Measurements from ENCODE around the gene ITIH1.

ITIH1 gene

GRCh38 chr3:52779837-52780585 lies 2.6 kb downstream of the ITIH1 start:
- in situ Hi-C loops (cut with HindIII; ENCODE audit: low sequenced_read_pairs): no loop called here
- H3K4me3 ChIP-seq (ENCODE audit: low read depth, low read length): no peak overlapping the region
- no peak for DNase-seq (ENCODE audit: low read depth, low spot score)
- TF ChIP-seq CTCF (IDR thresholded peaks at IDR 0.05; ENCODE audit: low read depth, low read length): no peak

GRCh38 chr3:52781741-52782140 lies 4.3 kb downstream of the ITIH1 start:
- in situ Hi-C loops (cut with HindIII; ENCODE audit: low sequenced_read_pairs): no loop called here

GRCh38 chr3:52782412-52783210 lies 5.2 kb downstream of the ITIH1 start:
- no peak for DNase-seq (ENCODE audit: low read depth, low spot score)

More at GRCh38 chr3:52781741-52782140, 4.3 kb downstream of the ITIH1 start:
- H3K4me3 ChIP-seq (ENCODE audit: low read depth, low read length): no peak overlapping the region
- TF ChIP-seq CTCF (IDR thresholded peaks at IDR 0.05; ENCODE audit: low read depth, low read length): no peak
- DNase-seq (ENCODE audit: low read depth, low spot score): no peak

GRCh38 chr3:52783211-52783555 lies 5.8 kb downstream of the ITIH1 start:
- no peak for DNase-seq (ENCODE audit: low read depth, low spot score)
- TF ChIP-seq CTCF (IDR thresholded peaks at IDR 0.05; ENCODE audit: low read depth, low read length): no peak
- in situ Hi-C loops (cut with HindIII; ENCODE audit: low sequenced_read_pairs): no loop called here
- H3K4me3 ChIP-seq (ENCODE audit: low read depth, low read length): no peak overlapping the region

More at GRCh38 chr3:52782412-52783210, 5.2 kb downstream of the ITIH1 start:
- in situ Hi-C loops (cut with HindIII; ENCODE audit: low sequenced_read_pairs): no loop called here
- H3K4me3 ChIP-seq (ENCODE audit: low read depth, low read length): no peak overlapping the region
- no peak for TF ChIP-seq CTCF (IDR thresholded peaks at IDR 0.05; ENCODE audit: low read depth, low read length)

GRCh38 chr3:52784021-52784621 lies 6.7 kb downstream of the ITIH1 start:
- DNase-seq (ENCODE audit: low read depth, low spot score): no peak
- no peak overlapping the region for H3K4me3 ChIP-seq (ENCODE audit: low read depth, low read length)
- TF ChIP-seq CTCF (IDR thresholded peaks at IDR 0.05; ENCODE audit: low read depth, low read length): no peak
- in situ Hi-C loops (cut with HindIII; ENCODE audit: low sequenced_read_pairs): no loop called here

GRCh38 chr3:52784931-52785590 lies 7.7 kb downstream of the ITIH1 start:
- in situ Hi-C loops (cut with HindIII; ENCODE audit: low sequenced_read_pairs): no loop called here
- no peak overlapping the region for H3K4me3 ChIP-seq (ENCODE audit: low read depth, low read length)
- DNase-seq (ENCODE audit: low read depth, low spot score): no peak
- no peak for TF ChIP-seq CTCF (IDR thresholded peaks at IDR 0.05; ENCODE audit: low read depth, low read length)
